Ramos (cell line): ENCODE data around the gene COX20.

Source experiments
- in situ Hi-C: fragments of 300-500 bp; cut with MboI; formaldehyde crosslinking; loops from one replicate; pipeline ENCODE4 v1.14.3; 2022; ENCODE audit warnings: low sequenced_read_pairs; ENCODE audit not compliant: unreplicated experiment

COX20 gene

GRCh38 chr1:244868484-244869363, 33.3 kb downstream of the COX20 start:
- in situ Hi-C loops, result loop anchor here (10.0 kb wide), 1 partner anchor 96 kb away; a partner anchor contains a TSS

GRCh38 chr1:244869364-244869827, 33.9 kb downstream of the COX20 start:
- in situ Hi-C loops, result loop anchor here (10.0 kb wide), 1 partner anchor 95 kb away; a partner anchor contains a TSS

- in situ Hi-C loops, result loop anchor here (10.0 kb wide), 1 partner anchor 95 kb away; a partner anchor contains a TSS
These were observed 34.5 kb downstream of the COX20 start for GRCh38 chr1:244869950-244870349.

GRCh38 chr1:244874974-244875579, 39.6 kb downstream of the COX20 start:
- in situ Hi-C loops, result no loop called here

GRCh38 chr1:244876228-244876910, 40.9 kb downstream of the COX20 start:
- in situ Hi-C loops, result no loop called here

GRCh38 chr1:244878681-244879080, 43.2 kb downstream of the COX20 start:
- in situ Hi-C loops, result no loop called here

GRCh38 chr1:244881552-244882280, 46.3 kb downstream of the COX20 start:
- in situ Hi-C loops, result no loop called here

- in situ Hi-C loops, result no loop called here
These were observed 51.8 kb downstream of the COX20 start for GRCh38 chr1:244887281-244887680.

GRCh38 chr1:244893836-244894235, 58.4 kb downstream of the COX20 start:
- in situ Hi-C loops, result no loop called here
